MM.1S (cell line): Measurements from ENCODE around the gene CNTLN.

Source experiments
- EZH2 ChIP-seq: fragments of 300-600 bp; sonication (generic); optimal IDR thresholded peaks from 2 replicates; pipeline ENCODE3; 2017; ENCODE audit warnings: low read depth, mild to moderate bottlenecking, antibody characterized with exemption, low read length, mixed read lengths
- TF ChIP-seq, protein P1 (sequence below): fragments of 300-600 bp; sonication (generic); IDR thresholded peaks from 2 replicates; pipeline ENCODE4 v1.5.1; 2016; ENCODE audit warnings: antibody characterized with exemption, low read length, mixed read lengths

DNA sequence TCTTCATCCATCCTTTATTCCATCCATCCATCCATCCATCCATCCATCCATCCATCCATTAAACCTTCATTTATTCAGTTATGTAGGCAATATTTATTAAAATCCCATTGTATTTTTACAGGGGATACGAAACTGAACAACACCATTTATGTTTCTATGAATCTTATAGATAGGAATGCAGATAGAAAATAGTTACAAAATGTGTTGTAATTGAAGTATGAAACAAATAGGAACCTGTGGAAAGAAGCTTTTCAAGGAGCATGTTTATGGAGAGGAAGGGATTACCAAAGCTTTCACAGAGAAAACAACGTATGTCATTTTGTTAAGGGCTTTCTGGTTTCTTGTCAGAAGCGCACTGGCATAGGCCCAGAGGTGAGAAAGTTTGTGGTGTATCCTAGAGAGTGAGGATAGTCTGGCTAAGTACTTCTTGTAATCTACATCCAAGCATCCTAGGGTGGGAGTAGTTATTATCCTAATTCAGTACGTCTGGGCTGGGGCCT lies 184.0 kb downstream of the CNTLN start:
- no peak for TF ChIP-seq EZH2
- TF ChIP-seq, protein P1, sequence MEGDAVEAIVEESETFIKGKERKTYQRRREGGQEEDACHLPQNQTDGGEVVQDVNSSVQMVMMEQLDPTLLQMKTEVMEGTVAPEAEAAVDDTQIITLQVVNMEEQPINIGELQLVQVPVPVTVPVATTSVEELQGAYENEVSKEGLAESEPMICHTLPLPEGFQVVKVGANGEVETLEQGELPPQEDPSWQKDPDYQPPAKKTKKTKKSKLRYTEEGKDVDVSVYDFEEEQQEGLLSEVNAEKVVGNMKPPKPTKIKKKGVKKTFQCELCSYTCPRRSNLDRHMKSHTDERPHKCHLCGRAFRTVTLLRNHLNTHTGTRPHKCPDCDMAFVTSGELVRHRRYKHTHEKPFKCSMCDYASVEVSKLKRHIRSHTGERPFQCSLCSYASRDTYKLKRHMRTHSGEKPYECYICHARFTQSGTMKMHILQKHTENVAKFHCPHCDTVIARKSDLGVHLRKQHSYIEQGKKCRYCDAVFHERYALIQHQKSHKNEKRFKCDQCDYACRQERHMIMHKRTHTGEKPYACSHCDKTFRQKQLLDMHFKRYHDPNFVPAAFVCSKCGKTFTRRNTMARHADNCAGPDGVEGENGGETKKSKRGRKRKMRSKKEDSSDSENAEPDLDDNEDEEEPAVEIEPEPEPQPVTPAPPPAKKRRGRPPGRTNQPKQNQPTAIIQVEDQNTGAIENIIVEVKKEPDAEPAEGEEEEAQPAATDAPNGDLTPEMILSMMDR: no peak
